GM12801 (cell line): Measurements from ENCODE around the gene TDG.

ENCODE experiments used
- CTCF ChIP-seq: IDR thresholded peaks from one replicate; pipeline ENCODE4 v1.5.1; 2011; ENCODE audit warnings: control low read depth; ENCODE audit not compliant: insufficient read length; ENCODE audit errors: extremely low read depth

Gene TDG

GRCh38 chr12:103978384-103978982 is 12.8 kb downstream of the TDG start:
- TF ChIP-seq CTCF = no peak

- TF ChIP-seq CTCF = no peak
Observed at GRCh38 chr12:103986829-103987228, 21.2 kb downstream of the TDG start.

DNA sequence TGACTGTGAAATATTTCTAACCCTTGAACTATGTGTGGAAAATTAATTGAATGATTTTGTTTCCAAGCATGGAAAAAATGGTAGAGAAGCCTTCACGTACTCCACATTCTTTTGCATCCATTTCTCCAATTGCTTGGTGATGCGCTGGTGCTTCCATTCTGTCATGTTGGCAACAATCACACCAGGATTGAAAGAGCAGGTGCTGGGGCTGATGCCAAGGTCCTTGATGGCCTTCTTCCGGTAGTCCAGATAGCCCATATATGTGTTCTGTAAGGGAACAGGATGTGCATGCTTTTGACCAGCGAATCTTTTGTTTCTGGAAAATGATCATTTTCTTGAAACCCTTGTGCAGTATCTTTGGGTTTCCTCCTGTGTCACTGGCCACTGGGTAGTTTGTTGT is 28.6 kb downstream of the TDG start:
- no peak for TF ChIP-seq CTCF

DNA sequence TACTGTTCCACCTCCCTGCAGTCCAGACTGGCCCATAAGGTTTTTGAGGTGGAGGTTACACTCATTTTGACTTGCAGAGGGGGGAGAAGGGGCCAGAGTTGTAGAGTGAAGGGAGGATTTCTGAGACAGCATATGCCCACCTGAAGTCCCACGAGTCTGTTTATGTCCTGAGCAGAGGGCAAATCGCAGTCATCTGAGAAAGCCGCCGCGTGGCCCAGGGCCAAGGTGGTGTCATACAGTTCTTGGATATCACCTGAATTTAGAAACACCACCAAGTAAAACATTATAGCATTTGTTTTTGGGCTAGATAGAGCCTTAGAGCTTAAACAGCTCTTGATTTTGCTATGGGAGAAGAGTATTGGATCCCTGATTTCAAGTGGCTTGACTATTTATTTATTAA is 30.9 kb downstream of the TDG start:
- TF ChIP-seq CTCF = no peak

DNA sequence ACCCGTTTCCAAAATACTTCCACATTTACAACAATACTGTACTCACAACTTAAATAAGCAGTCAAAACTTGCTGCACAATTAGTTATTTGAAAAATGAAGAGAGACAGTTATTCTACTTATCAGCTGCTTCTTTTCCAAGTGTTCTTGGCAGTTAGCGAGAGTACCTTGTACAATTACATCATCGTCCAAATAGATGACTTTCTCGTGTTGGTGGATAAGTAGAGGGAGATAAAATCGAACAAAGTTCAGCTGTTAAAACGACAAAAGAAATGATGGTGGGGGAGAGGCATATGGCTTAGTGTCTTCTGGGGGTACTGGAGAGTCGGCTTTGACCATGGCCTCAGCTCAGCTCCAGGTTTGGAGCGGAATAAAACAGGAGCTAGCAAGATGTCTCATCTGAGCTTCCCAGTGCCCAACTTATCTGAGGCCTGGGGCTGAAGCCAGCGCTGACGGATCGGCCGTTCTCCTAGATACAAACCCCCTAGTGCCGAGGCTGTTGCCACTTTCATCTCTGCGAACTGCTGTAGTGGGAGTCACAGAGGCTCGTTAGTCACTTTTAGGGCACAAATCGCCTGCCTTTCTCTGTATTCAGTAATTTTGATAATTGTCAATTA is 31.7 kb downstream of the TDG start:
- no peak for TF ChIP-seq CTCF

GRCh38 chr12:103998976-103999375 is 33.3 kb downstream of the TDG start:
- TF ChIP-seq CTCF = no peak

DNA sequence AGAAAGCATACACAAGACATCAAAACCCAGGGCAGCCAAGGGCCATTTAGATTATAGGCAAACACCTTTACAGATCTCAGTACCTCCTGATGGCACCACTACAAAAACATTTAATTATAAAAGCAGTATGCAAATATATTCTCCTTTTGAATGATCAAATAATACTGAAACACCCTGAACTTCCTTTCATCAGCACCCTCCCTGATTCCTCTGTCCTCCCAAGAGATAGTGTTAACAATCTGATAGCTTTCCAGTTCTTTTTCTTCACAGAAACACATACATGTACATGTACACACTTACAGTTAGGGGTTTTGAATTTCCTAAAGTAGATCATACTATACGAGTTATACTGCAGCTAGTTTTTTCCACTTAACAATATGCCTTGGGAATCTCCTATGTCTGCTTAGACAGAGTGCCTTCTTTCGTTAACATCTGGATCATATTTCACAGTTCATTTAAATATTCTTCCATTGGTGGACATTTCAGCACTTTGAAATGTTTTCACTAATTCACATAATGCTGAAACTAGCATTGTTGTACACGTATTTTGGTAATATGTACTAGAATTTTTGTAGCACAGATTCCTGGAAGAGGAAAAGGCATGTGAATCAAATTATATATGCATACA is 35.2 kb downstream of the TDG start:
- TF ChIP-seq CTCF = no peak
